Epithelial cell of proximal tubule (primary cell): ENCODE measurements around the gene VANGL1. TPM values are rescaled to one million over a fixed set of nuclear protein-coding genes. Genes with fewer than 3 reads are reported as not detected.

ENCODE experiments used
- DNase-seq: peaks from one replicate; pipeline ENCODE4 v3.0.0-alpha.2; 2011; ENCODE audit warnings: low read depth
- H3K4me3 ChIP-seq: 2 replicates; pipeline ENCODE4 v1.5.1; 2011; ENCODE audit warnings: low read depth, mild to moderate bottlenecking, low read length
- total RNA-seq: library from RNA; depleted of rRNA; stranded (reverse); fragments of >200 nt; gene quantifications from 2 replicates; pipeline ENCODE4 v1.2.3, GENCODE V29; 2015
- TF ChIP-seq, protein P1 (sequence below): conservative IDR thresholded peaks from 2 replicates; pipeline ENCODE4 v1.5.1; 2012; ENCODE audit warnings: low read depth, mild to moderate bottlenecking, low read length

Gene VANGL1
- total RNA-seq, 1 donor from 2014 or later: 16.1 TPM

DNA sequence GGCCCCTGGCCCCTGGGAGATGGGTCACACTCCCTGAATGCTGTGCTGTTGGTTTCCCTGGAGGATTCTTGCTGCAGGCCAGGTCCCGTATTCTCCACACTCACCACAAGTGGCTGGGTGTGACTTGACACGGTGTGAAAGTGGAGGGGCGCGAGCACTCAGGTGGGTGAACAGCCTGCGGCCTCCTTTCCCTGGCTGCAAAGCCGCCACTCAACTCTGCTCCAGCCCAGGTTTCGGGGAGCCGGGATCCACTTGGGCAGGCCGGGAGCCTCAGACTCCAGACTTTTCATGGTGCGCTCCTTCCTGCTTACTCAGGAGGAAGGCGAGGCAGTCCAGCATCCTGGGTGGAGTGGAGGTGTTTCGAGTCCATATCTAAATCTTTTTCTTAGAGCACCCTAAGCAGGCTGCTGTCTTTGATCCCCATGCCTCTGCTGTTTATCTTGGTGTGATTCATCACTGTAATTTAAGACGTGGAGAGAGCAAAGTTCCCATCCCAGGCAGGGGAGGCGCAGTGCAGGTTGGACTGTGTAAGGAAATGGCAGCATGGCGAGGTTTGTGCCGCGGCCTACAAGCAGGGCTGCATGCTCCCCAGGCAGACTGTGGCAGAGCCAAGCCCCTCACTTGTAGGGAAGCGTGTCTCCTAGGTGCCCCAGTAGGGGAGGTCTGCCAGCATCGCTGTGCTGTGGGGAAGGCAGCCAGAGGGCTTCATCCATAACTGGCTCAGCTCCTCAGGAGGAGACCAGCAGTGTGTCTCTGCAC, 29.6 kb downstream of the VANGL1 start:
- H3K4me3 ChIP-seq: no peak overlapping the region
- DNase-seq: no peak
- TF ChIP-seq, protein P1, sequence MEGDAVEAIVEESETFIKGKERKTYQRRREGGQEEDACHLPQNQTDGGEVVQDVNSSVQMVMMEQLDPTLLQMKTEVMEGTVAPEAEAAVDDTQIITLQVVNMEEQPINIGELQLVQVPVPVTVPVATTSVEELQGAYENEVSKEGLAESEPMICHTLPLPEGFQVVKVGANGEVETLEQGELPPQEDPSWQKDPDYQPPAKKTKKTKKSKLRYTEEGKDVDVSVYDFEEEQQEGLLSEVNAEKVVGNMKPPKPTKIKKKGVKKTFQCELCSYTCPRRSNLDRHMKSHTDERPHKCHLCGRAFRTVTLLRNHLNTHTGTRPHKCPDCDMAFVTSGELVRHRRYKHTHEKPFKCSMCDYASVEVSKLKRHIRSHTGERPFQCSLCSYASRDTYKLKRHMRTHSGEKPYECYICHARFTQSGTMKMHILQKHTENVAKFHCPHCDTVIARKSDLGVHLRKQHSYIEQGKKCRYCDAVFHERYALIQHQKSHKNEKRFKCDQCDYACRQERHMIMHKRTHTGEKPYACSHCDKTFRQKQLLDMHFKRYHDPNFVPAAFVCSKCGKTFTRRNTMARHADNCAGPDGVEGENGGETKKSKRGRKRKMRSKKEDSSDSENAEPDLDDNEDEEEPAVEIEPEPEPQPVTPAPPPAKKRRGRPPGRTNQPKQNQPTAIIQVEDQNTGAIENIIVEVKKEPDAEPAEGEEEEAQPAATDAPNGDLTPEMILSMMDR: no peak

DNA sequence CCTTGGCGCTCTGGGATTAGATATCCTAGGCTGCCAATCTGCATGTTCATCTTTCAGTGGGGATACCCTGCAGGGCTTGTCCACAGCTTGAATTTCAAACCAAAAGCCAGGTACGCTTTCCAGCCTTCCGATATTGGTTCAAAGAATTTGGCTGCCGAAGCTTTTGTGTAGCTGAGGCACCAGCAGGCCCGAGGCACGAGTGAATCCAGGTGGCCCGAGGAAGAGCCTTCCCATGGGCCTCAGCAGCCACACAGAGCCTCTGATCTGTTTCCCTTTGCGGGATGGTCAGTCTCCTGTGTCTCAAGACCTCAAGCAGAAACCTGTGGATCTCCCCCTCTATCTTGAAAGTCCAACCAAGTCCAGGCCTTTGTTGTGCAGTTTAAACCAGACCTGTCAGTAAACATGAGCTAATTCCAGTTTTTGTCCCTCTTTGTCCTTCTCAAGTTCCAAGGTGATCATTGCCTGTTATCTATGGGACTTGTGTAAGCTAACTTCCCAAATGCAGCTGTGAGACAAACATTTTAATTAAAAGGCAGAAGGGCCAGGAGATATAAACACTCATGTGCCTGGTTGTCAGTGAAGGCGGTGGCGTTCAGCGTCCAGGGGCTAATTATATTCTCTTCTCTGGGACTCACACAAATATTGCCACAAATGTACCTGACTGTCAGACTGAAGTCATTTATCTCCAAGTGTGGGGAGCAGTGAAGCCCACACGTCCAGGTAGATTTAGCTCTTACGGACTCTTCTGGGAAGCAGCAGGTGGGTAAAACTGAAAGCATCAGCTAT, 30.6 kb downstream of the VANGL1 start:
- TF ChIP-seq, protein P1: no peak

DNA sequence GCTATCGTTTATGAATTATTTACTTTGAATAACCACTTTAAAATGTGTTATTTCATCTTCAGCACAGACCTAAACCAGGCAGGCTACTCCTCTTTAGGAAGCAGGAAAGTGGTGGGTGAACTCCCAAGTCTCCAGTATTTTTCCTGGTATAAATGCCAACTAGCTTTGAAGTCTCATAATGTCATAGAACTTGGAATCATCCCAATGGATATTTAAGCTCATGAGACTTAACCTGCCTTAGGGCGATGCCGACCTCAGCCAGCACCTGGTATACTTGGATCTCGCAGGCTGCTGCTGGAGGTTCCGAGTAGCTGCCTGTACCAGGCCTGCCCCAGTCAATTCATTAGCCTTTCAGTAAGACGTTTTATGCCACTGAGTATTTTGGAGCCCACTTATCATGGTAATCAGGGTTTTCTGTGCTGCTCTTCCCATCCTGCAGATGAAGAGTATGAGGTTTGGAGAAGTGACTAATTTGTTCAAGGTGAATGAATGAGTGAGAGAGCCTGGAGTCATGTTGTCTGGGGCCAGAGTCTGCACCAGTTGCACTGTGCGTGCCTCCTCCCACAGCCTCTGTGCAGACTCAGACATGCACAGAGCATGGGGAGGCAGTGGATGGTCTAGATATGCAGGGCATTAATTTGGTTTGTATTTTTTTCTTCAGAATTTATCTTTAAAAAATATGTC, 34.9 kb downstream of the VANGL1 start:
- no peak overlapping the region for H3K4me3 ChIP-seq
- DNase-seq: no peak
- TF ChIP-seq, protein P1: no peak

More for the DNA sequence above, 30.6 kb downstream of the VANGL1 start:
- DNase-seq: no peak
- H3K4me3 ChIP-seq: no peak overlapping the region

DNA sequence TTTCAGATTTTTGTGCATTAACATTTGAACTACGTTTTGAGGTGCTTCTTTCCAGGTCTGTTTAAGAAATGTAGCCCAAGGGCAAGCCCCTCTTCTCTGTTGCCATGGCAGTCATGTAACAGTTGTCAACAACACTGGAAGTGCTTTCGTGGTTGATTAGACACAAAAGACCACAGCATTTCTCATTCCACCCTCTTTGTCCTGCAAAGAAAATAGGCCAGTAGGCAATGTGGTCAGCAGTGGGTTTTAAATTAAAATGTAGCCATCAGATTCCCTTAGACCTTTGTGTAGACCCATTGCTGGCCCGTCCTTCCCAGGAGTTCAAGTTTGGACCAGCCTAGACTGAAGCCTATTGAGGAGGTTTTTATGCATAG, 35.4 kb downstream of the VANGL1 start:
- TF ChIP-seq, protein P1: no peak
- no peak overlapping the region for H3K4me3 ChIP-seq
- peak; percentile 52 for DNase-seq

DNA sequence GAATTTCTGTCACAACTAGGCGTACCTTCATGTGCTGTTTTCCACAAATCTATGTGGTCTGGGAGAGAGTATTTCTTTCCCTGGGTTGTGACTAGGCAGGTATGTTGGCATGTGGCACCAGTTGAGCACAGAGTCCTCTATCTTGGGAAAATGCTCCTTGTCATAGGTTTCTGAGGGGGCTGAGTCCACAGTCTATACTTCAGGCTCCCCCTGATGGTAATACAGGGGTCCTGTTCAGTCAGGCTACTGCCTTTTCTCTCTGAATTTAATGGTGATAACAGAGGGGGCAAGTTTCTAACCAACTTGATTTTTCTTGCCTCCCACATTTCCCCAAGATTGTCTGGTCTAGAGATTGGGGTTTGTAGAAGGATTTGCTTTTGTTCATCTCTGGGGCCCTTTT, 35.8 kb downstream of the VANGL1 start:
- no peak for DNase-seq
- H3K4me3 ChIP-seq: no peak overlapping the region
- TF ChIP-seq, protein P1: no peak

DNA sequence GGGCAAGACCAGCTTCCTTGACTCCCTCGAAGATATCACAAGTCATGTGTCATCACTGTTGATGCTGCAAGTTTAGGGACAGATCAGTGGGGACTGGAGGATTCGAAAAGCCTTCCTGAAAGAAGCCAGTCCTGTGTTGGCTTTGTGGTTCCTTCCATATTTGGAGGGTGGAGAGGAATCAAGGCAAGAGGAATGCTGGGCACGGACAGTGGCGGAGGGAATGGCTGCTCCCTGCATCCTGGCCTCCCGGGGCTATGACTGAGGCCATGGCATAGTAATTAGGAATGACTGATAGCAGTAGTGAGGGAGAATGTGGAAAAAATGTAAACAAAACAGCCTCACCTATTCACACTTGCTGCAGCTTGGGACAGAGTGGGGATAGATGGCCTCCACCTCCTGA, 36.4 kb downstream of the VANGL1 start:
- TF ChIP-seq, protein P1: no peak
- H3K4me3 ChIP-seq: no peak overlapping the region
- DNase-seq: no peak
